ENCODE results near the gene CTNNA1.

Gene CTNNA1

GRCh38 chr5:138898742-138899141 lies 145.5 kb downstream of the CTNNA1 start:
- Histone ChIP-seq H3K27ac (ENCODE audit: low read depth, low read length) (no peak overlapping the region), H3F3A (ENCODE audit: insufficient read depth) (no peaks in the 10 kb centered on the region), H3K4me2 (ENCODE audit: low read depth, low read length, poor library complexity, severe bottlenecking) (no peak overlapping the region), H3K9me3 (ENCODE audit: insufficient read depth, low read length) (no peaks in the 10 kb centered on the region), H4K20me1 (ENCODE audit: low read depth, low read length) (no peaks in the 10 kb centered on the region), H2AFZ (ENCODE audit: low read depth, low read length, severe bottlenecking) (no peak overlapping the region), H3K79me2 (ENCODE audit: insufficient read depth, low read length) (no peaks in the 10 kb centered on the region), H3K36me3 (ENCODE audit: low read length) (no peaks in the 10 kb centered on the region), H3K9ac (ENCODE audit: low read length) (no peak overlapping the region), H3K27me3 (ENCODE audit: low read length) (no peaks in the 10 kb centered on the region), H3K4me3 (ENCODE audit: insufficient read depth, low read length, poor library complexity, severe bottlenecking) (no peak overlapping the region), H3K9me2 (replicated peaks; ENCODE audit: insufficient read depth, low read length) (no peaks in the 10 kb centered on the region)
- TF ChIP-seq, protein P1, sequence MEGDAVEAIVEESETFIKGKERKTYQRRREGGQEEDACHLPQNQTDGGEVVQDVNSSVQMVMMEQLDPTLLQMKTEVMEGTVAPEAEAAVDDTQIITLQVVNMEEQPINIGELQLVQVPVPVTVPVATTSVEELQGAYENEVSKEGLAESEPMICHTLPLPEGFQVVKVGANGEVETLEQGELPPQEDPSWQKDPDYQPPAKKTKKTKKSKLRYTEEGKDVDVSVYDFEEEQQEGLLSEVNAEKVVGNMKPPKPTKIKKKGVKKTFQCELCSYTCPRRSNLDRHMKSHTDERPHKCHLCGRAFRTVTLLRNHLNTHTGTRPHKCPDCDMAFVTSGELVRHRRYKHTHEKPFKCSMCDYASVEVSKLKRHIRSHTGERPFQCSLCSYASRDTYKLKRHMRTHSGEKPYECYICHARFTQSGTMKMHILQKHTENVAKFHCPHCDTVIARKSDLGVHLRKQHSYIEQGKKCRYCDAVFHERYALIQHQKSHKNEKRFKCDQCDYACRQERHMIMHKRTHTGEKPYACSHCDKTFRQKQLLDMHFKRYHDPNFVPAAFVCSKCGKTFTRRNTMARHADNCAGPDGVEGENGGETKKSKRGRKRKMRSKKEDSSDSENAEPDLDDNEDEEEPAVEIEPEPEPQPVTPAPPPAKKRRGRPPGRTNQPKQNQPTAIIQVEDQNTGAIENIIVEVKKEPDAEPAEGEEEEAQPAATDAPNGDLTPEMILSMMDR (IDR thresholded peaks at IDR 0.05; ENCODE audit: insufficient read depth, low read length, poor library complexity, severe bottlenecking) = no peak
- TF ChIP-seq EZH2phosphoT487 (conservative IDR thresholded peaks at IDR 0.05; ENCODE audit: low read length) = no peak

DNA sequence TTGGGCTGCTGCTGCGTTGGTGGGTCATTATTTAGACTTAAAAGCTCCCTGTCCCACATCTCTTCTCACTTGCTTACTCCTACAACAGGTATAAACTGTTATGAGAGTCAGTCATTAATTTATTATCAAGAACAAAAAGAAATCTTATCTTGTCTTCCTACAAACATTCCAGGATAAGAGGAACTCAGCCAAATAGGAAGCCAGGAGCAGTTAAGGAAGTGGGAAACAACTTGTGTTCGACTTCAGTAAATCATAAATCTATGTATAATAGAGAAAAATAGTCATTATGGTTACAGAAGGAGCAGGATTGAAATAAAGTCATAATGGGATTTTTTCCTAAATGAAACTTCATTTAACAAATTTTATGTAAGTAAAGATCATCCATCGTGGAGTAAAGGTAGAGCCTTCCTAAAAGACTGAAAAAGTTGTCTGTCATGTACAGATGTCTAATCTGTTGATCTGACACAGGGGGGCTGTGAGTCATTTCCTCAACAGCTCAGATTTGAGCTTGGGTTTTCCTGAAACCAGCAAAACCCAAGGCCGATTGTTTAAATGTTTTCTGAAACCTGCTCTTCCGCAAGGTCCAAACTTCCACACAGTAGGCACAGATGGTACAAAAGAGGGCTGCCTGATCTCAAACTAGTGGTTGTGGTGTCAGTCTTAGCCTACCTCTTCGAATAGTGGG lies 147.2 kb downstream of the CTNNA1 start:
- Histone ChIP-seq H3K4me2 (ENCODE audit: low read depth, low read length, poor library complexity, severe bottlenecking) (no peak overlapping the region), H3K36me3 (ENCODE audit: low read length) (no peaks in the 10 kb centered on the region), H3K9ac (ENCODE audit: low read length) (no peak overlapping the region), H3K27ac (ENCODE audit: low read depth, low read length) (no peak overlapping the region), H3K79me2 (ENCODE audit: insufficient read depth, low read length) (no peaks in the 10 kb centered on the region), H4K20me1 (ENCODE audit: low read depth, low read length) (no peaks in the 10 kb centered on the region), H3K4me3 (ENCODE audit: insufficient read depth, low read length, poor library complexity, severe bottlenecking) (no peak overlapping the region), H2AFZ (ENCODE audit: low read depth, low read length, severe bottlenecking) (no peak overlapping the region), H3K27me3 (ENCODE audit: low read length) (no peaks in the 10 kb centered on the region), H3K9me2 (replicated peaks; ENCODE audit: insufficient read depth, low read length) (no peaks in the 10 kb centered on the region), H3F3A (ENCODE audit: insufficient read depth) (no peaks in the 10 kb centered on the region), H3K9me3 (ENCODE audit: insufficient read depth, low read length) (no peaks in the 10 kb centered on the region)
- TF ChIP-seq, protein P1 (IDR thresholded peaks at IDR 0.05; ENCODE audit: insufficient read depth, low read length, poor library complexity, severe bottlenecking) = no peak
- TF ChIP-seq EZH2phosphoT487 (conservative IDR thresholded peaks at IDR 0.05; ENCODE audit: low read length) = no peak

- H4K20me1 ChIP-seq (ENCODE audit: low read depth, low read length) = no peaks in the 10 kb centered on the region
These were observed 148.5 kb downstream of the CTNNA1 start for GRCh38 chr5:138901716-138902115.

More at GRCh38 chr5:138901716-138902115, 148.5 kb downstream of the CTNNA1 start:
- H3K4me3 ChIP-seq (ENCODE audit: insufficient read depth, low read length, poor library complexity, severe bottlenecking) = no peak overlapping the region
- H3K4me2 ChIP-seq (ENCODE audit: low read depth, low read length, poor library complexity, severe bottlenecking) = no peak overlapping the region
- TF ChIP-seq, protein P1 (IDR thresholded peaks at IDR 0.05; ENCODE audit: insufficient read depth, low read length, poor library complexity, severe bottlenecking) = no peak
- TF ChIP-seq EZH2phosphoT487 (conservative IDR thresholded peaks at IDR 0.05; ENCODE audit: low read length) = no peak
- H3F3A ChIP-seq (ENCODE audit: insufficient read depth) = no peaks in the 10 kb centered on the region
- no peaks in the 10 kb centered on the region for H3K9me3 ChIP-seq (ENCODE audit: insufficient read depth, low read length)
- no peaks in the 10 kb centered on the region for H3K9me2 ChIP-seq (replicated peaks; ENCODE audit: insufficient read depth, low read length)
- H3K27ac ChIP-seq (ENCODE audit: low read depth, low read length) = no peak overlapping the region
- H2AFZ ChIP-seq (ENCODE audit: low read depth, low read length, severe bottlenecking) = no peak overlapping the region
- H3K27me3 ChIP-seq (ENCODE audit: low read length) = no peaks in the 10 kb centered on the region
- H3K79me2 ChIP-seq (ENCODE audit: insufficient read depth, low read length) = no peaks in the 10 kb centered on the region
- H3K36me3 ChIP-seq (ENCODE audit: low read length) = no peaks in the 10 kb centered on the region
- no peak overlapping the region for H3K9ac ChIP-seq (ENCODE audit: low read length)

Measured in SU-DHL-6 (cell line).